NCI-H1092 (cell line): ENCODE measurements around the gene ARHGAP15.

Experiments used
- DNase-seq: peaks from one replicate; lab custom pipeline; 2025; lab: John Stamatoyannopoulos, UW

ARHGAP15 gene

DNA sequence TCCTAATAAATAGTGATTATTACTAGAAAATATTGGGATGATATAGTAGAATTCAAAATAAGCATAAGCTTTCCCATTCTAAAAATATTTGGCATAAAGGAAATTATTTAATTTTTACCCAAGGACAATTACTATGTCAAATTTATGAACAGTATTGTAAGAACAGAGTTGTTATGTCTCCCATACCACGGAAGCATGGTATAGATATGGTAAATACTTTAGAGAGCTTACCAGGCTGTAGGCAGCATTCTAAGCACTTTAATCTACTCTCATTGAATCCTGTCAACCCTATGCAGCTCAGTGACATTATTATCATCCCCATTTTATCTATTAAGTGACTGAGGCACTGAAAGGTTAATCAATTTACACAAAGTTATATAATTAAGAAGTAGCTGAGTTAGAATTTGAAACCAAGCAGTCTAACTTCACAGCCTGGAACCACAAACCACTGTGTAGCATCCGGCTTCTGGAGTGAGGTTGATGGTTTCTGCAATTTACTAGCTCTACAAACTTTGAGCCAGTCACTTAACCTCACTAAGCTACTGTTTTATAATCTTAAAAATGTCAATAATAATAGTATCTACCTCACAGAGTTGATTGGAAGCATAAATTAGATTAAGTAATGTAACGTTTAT, 323.7 kb downstream of the ARHGAP15 start:
- no peak for DNase-seq

DNA sequence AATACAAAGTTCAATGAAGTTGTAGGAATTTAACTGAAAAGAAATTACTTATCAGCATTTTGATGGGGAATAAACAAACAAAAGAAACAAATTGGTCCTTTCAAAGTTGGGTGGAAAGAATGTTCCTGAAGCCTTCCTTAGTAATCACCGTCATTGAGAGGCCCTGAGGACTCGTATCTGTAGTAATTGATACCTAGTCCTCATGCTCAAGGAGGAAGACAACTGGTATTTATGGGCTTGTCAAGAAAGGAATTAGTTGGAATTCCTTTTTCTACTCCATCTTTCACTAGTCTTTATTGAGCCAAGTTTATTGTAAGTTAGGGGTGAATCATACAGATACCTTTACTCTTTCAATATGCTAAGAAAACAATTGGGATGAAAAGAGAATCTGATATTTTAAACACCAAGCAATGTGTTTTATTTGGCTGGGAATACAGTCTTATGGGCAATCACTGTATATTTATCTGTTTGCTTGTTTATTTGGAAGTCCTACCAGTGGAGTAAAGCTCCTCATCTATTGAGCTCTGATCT, 324.8 kb downstream of the ARHGAP15 start:
- no peak for DNase-seq

DNA sequence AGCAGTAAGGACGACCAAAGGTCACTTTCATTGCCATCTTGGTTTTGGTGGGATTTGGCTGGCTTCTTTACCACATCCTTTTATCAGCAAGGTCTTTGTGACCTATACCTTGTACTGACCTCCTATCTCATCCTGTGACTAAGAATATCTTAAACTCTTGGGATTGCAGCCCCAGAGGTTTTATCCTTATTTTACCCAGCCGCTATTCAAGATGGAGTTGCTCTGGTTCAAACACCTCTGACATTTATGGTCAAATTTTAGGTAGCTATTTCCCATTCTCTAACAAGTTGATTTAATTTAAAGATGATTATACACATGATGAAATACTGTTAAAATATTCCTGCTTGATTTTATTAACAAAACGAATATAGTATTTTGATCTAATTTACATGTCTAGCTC, 326.1 kb downstream of the ARHGAP15 start:
- no peak for DNase-seq

DNA sequence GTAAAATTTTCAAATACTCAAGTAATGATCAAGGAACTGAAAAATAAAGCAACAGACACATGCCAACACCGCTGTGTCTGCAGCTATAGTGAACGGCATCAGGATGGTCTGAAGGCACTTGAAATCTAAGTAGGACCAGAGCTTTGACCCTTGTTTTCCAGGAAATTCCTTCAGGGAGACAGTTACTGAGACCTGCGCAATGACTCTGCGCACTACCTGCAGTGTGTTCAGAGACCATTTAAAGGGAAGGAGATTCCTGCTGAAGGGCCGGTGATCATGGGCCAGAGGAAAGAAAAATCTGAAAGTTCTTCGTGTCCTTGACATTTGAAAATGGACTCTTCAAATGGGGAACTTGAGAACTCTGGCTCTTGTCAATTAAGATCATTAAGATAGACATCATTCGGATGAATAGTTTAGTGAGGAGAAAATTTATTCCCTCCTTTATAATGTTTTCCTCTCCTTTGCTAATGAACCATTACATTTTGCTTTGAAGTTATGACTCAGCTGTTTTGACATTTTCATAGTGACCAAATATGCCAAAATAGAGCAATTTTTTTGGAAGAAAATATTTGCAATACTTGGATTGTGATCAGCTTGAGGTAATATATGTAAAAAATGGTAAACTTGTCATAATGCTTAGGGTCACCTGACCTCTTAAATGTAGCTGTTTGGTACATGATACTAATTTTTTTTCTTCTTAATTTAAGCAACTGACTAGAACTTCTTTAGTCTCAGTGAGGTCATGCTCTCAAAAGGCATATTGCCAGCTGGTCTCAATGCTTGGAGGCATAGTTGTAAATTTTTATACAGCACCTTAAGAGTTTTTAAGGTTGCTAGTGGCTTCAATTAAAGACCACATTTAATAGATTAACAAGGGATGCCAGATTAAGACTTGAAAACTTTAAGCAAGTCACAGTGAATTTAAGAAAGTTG, 329.3 kb downstream of the ARHGAP15 start:
- DNase-seq, result no peak

DNA sequence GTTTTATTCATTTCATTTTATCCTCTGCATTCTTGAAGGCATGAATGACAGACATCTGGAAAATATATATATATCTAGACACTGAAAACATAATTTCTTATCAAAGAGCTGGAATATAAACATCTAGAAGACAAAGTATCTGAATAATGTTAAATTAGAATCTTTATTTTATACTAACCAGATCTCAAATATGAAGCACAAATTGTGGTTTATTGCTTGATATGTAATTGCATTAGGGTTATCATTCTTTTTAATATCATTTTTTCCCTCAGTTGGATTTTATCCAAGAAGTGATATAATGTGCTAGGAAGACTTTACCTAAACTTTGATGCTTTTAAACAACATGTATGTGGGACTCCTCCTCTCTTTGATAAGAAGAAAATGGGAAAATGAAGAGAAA, 331.2 kb downstream of the ARHGAP15 start:
- DNase-seq, result no peak

DNA sequence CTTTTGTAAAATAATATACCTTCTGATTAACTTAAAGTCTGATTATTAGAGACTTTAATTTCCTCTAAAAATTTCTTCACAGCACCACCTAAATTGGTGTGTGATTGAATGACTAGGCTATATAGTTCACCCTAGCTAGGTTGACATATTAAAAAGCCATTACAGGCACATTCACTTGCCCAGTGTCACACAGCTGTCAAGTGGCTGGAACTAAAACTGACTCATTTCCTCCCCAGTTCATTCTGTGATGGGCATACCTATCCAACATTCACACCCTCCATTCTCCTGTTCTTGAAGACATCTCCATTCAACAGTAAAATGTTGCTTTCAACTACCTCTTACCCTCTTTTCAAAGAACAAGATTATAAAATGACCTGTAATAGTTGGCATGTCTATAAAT, 334.5 kb downstream of the ARHGAP15 start:
- no peak for DNase-seq

DNA sequence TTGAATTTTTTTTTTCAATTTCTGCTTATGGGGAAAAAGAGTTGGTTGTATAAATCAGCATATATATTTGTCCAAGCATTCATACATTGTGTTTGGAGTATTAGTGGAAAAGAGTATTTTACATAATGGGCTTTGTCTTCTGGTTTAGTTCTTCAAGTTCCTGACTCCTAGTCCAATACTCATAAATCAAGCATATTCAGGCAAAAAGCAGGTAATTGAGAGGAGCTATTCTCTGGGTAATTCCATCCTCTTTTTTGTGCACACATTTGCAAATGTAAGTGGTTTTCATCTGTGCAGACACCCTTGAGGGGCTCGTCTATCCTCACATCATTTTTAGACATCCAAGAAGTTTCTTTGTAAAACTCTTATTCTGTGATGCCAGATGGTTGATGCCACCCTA, 337.2 kb downstream of the ARHGAP15 start:
- DNase-seq, result no peak

DNA sequence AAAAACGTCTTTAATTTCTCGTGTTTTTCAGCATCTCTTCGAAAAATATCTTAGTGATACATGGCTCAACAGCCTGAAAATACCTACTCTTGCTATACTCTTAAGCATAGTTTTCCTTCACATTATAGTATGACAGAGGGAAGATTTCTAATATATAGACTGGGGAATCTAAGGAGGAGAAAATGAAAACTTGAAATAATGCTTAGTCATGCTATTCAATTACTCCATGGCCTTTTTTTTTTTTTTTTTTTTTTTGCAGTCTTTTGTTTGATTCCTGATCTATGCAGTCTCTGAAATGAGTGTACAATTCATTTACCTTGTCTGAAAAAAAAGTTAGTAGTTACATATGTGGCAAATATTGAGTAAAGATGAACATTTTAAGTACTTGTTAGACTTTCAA, 337.8 kb downstream of the ARHGAP15 start:
- no peak for DNase-seq

DNA sequence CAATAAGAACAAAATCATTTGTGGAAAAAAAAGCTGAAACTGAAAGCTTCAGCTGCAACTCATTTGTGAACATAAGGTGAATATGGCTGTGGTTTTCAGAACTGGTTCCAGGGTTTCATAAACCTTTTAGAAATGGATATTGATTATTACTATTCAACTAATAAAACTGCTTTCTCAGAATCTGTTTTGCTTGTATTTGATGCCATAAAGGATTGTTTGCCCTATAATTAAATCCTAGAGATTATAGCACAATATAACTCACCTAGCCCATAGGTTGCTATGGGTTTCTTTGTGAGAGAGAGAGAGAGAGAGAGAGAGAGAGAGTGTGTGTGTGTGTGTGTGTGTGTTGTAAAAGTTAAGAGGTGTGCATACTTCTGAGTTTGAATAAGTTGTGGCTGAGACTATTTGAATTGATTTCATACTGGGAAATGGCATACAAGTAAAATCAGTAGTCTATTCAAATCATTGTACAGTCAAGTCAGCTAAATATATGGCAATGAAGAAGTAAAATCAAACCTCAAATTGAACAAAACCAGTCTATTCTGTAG, 339.2 kb downstream of the ARHGAP15 start:
- no peak for DNase-seq

DNA sequence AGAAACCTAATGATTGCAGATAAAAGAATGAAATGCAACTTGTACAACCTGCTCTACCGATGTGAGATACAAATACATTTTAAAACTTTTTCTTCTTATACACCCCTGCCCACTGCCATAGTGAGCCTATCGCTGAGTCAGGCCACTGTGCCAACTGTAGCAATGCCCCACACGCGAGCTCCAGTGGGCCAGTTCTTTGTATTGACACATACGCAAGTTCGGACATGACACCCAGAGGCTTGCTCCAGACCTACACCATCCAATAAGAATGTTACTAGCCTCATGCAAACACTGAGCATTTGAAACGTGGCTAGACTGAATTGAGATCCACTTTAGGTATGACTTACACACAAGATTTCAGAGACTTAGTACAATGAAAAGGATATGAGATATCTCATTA, 340.1 kb downstream of the ARHGAP15 start:
- no peak for DNase-seq

DNA sequence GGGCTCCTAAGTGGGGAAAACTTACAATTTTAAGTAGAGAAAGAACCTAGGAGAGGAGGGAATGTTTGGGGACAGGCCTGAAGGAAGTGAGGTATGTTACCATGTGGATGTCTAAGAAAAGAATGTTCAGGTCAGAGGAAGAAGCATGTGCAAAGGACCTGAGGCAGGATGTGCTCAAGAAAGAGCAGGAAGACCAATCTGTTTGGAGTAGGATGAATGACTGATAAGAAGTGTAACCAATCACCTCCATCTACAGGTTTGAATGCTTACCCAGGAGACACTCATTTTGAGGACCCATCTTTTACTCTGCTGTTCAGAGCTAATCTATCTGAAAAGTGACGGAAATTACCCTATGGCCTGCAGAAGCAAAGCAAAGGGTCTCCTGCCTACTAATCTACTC, 342.3 kb downstream of the ARHGAP15 start:
- DNase-seq, result no peak

DNA sequence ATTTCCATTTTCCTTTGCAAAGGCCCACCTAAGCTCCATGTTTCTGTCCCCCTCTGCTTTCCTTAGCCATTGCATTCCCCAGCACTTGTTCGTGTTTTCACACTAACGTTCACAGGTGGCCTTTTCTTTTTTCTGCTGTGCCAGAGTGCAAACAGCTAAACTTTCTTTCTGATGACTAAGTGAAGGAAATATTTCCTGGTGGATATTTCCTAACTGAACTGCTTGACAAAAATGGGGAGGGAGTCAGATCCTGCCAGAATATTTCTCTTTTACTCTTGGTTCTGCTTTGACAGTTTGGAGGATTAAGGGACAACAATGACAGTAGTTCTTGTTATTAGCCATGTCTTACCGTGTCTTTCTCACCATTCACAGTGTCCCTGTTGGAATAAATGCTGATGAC, 344.0 kb downstream of the ARHGAP15 start:
- DNase-seq, result no peak

DNA sequence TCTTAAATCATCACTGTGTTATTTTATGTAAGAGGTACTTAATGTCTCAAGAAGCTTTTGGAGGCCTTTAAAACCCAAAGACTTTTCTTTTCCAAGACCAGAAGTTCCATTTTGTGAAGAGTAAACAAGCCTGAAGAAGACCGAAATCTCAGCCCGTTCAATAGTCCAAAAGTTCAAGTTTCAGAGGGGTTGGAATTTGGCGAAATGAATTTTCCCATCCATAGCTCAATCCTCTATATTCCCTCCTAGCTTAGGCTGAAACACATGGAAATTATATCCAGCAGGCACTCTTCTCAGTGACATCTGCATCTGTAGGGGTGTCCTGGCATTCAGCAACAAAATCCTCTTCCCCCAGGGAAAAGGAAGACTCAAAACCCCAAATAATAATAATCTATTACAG, 344.6 kb downstream of the ARHGAP15 start:
- no peak for DNase-seq

DNA sequence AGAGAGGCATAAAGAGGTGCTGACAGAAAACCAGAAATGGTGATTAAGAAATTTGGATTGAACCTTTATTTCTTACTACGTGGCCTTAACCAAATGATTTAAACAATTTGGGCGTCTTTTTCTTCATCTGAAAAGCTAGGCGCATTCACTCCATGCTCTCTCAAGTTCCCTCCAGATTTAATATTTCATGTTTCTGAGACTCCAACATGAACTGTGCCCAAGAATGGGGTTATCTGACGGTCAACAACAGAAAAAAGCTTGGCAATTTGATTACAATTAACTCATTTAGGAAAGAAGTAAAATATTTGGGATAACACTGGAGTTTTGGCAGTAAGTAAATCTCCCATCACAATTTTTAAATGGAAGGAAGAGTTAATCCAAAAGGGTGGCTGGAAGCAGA, 345.4 kb downstream of the ARHGAP15 start:
- no peak for DNase-seq

DNA sequence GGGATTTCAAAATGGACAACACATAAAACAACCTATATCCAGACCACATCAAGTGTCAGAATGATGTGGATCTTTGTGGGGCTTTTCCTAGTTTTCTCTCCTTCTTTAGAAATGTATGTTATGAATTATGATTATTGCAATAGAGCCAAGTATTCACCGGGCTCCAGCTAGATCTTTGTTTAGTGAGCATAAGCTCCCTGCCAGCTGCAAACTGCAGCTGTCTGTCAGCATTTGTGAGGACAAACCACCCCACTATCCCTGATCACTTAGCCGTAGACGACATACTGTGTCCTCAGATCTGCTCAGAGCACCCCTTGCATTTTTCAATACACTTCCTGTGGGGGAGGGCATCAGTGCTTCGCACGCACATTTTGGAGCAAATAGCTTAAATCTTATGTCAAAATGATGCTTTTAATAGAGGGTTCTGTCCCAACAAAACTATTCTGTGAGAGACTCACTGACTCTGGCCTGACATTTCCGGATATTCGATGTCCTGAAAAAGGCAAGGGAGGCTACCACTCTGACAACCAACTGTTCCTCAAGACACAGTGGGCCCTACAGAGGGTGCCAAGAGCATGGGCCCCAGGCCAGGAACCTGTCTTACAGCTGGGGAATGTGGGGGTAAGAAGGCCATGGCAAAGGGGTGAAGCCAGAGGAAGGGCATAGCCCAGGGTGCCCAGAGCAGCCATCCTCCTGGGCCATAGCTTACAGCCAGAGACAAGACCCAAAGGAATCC, 346.0 kb downstream of the ARHGAP15 start:
- DNase-seq, result no peak

DNA sequence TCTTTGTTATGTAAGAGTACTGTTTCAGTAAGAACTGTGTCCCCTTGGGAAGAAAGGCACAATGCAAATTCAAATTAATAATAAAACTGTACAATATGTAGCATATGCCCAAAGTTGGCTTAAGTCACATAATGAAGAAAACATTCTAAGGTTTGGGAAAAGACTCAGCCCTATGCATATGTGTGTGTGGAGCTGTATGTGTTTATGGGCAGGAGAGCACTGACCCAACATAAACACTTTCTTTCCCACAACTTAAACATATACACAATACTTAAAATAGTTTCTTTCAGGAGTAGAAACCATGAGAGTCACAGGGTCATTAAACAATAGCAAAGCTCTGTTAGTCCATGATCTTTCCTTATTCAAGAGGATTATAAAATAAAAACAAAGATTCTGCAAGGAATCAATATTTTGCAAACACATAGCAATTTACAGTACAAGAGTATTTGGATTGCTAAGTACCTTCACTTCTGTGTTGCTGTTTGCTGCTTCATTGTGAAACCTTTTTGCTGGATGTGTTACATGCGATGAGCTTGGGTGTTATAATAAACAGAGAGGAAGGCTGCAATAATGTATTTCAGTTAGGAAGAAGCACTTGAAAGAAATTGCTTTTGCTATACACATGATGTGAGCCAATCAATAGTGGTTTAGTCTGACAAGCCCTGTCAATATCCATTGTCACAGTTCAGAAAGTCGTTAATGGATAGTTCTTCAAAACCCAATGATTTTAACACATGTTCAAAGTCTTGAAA, 347.3 kb downstream of the ARHGAP15 start:
- DNase-seq, result no peak

DNA sequence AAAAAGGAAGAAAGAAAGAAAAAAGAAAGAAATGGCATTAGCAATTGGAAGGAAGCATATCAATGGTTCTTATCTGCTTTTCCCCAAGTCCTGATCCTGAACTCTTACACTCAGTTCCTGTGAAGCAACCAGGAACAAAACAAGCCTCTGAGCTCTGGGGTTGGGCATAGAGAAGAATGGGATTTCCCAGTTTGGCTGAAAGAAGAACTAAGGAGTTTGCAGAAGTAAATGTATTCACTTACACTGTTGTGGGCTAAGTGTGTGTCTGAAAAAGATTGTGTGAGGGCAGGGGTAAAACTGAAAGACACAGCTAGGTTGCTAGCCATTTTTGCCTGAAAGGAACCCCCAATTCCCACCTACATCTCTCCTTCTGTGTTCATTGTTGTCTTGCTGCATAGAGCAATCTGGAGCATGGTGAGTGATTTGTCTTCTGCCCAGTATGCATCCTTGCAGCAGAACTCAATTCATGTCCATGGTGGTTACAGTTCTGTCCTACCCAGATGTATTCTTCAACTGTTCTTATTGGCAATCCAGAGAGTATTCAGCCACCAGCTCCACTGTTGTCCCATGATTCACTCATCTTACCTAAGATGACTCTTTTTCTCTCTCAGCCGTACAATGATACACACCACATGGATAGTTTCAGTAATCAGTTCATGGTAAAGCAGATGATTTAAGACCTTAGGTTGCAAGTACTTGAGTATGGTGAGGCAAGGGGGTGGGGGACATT, 348.7 kb downstream of the ARHGAP15 start:
- DNase-seq, result no peak

DNA sequence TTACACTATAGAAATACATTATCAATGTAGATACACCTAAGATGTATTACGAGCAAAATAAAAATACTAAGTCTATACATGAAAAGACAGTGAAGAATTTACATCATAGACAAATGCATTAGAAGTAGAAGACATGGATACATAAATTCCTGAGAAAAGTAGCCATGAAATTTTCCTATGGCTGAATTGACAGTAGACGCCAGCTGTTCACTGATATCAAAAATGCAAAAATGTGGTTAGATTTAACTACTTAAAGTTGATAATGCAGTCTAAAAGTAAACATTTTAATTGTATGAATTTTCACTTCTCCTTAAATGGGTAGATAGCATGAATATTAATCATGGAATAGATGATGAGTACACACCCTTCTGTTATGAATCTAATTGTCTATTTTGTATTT, 350.9 kb downstream of the ARHGAP15 start:
- no peak for DNase-seq

DNA sequence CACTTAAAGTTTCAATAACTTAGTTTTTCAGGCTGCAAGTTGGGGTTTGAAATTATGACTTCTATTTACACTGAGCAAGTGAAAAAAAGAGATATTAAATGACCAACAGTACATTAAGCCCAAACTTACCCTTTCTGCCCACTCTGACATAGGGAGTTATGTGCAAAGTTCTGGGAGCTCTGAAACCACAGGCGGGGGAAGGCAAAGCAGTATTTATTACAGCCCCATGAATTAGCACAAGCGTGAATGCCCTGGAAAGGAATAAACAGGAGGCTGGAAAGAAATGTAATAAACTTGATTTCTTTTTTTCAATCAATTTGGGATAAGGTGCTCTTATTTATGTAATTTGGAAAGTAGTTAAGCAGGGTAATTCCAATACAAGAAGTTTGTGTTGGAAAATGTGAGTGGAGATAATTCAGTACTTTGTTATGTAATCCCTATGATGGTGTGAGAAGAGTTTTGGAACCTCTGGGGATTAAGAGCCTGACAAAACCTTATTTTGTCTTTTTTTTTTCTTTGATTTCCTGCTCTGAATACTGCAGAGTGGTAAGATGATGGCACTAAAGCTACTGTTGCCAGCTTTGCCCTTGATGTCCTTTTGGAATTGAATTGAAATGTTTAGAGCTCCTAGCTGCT, 351.5 kb downstream of the ARHGAP15 start:
- no peak for DNase-seq

DNA sequence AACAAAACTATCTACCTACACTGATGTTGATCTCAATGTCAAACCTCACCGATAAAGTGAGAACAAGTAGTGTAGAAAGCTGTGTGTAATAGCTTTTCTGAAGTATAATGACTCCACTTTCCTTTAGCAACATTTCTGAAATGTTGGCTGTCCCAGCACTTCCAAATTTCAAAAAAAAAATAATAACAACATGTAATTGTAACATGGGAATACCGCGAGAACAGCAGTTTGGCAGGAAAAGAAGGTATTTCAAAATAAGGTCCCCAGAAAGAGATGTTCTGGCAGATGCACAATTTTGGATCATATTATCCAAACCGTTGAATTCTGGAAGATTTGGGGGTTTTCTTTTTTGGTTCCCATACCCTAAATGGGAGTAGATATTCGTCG, 352.0 kb downstream of the ARHGAP15 start:
- DNase-seq, result no peak
